GM23338 (cell line): ENCODE results near the gene CFAP74. TPM values are rescaled to one million over a fixed set of nuclear protein-coding genes. Genes with fewer than 3 reads are reported as not detected.

Experiments used
- ATAC-seq: fragments of 200-7000 bp; cut with Tn5 transposase; 3 replicates; pipeline ENCODE4 v1.9.1; 2020
- DNase-seq: peaks from one replicate; pipeline ENCODE4 v3.0.0-alpha.2; 2015; ENCODE audit warnings: low spot score
- H2AFZ ChIP-seq: fragments of 200-600 bp; sonication (generic); 2 replicates; pipeline ENCODE4 v1.8.0; 2016; ENCODE audit warnings: antibody characterized with exemption, mild to moderate bottlenecking, moderate library complexity
- H3F3A ChIP-seq: fragments of 200-600 bp; sonication (generic); replicated peaks from 2 replicates; pipeline ENCODE4 v1.8.0; 2017; ENCODE audit warnings: antibody characterized with exemption, mixed run types, low read depth
- H3K27ac ChIP-seq: fragments of 200-600 bp; sonication (generic); 2 replicates; pipeline ENCODE4 v1.6.1; 2016; ENCODE audit warnings: low read depth
- H3K27me3 ChIP-seq: fragments of 200-600 bp; sonication (generic); 2 replicates; pipeline ENCODE4 v1.8.0; 2016; ENCODE audit warnings: mild to moderate bottlenecking, mixed run types, moderate library complexity; ENCODE audit not compliant: insufficient read depth
- H3K36me3 ChIP-seq: fragments of 200-600 bp; sonication (generic); 2 replicates; pipeline ENCODE4 v1.8.0; 2016; ENCODE audit warnings: mild to moderate bottlenecking; ENCODE audit not compliant: insufficient read depth
- H3K4me1 ChIP-seq: fragments of 200-600 bp; sonication (generic); 2 replicates; pipeline ENCODE4 v1.8.0; 2016; ENCODE audit warnings: mild to moderate bottlenecking, moderate library complexity; ENCODE audit not compliant: insufficient read depth
- H3K4me2 ChIP-seq: fragments of 200-600 bp; sonication (generic); 2 replicates; pipeline ENCODE4 v1.7.1; 2017; ENCODE audit warnings: mixed run types
- H3K4me3 ChIP-seq: fragments of 200-600 bp; sonication (generic); 2 replicates; pipeline ENCODE4 v1.6.1; 2016; ENCODE audit warnings: mixed run types
- H3K79me2 ChIP-seq: fragments of 200-600 bp; sonication (generic); replicated peaks from 2 replicates; pipeline ENCODE4 v1.8.0; 2017; ENCODE audit warnings: mild to moderate bottlenecking; ENCODE audit not compliant: insufficient read depth
- H3K9me2 ChIP-seq: fragments of 200-600 bp; sonication (generic); 2 replicates; pipeline ENCODE4 v1.8.0; 2017; ENCODE audit not compliant: insufficient read depth
- H4K20me1 ChIP-seq: fragments of 200-600 bp; sonication (generic); replicated peaks from 2 replicates; pipeline ENCODE4 v1.8.0; 2017; ENCODE audit warnings: mild to moderate bottlenecking; ENCODE audit not compliant: insufficient read depth
- H3K27ac Mint-ChIP-seq: 2 replicates; pipeline ENCODE4 v1.8.0; 2020; ENCODE audit warnings: inconsistent platforms, mild to moderate bottlenecking, moderate library complexity, mixed read lengths
- H3K27me3 Mint-ChIP-seq: 3 replicates; pipeline ENCODE4 v1.8.0; 2022; ENCODE audit warnings: low read depth, mild to moderate bottlenecking, moderate library complexity, mixed read lengths, inconsistent platforms; ENCODE audit not compliant: insufficient read depth, poor library complexity
- H3K36me3 Mint-ChIP-seq: 3 replicates; pipeline ENCODE4 v1.8.0; 2021; ENCODE audit warnings: low read depth, mild to moderate bottlenecking, inconsistent platforms, moderate library complexity, mixed read lengths
- H3K4me1 Mint-ChIP-seq: 3 replicates; pipeline ENCODE4 v1.8.0; 2020; ENCODE audit warnings: mild to moderate bottlenecking, inconsistent platforms, mixed read lengths
- H3K4me3 Mint-ChIP-seq: 3 replicates; pipeline ENCODE4 v1.8.0; 2021; ENCODE audit warnings: moderate library complexity, mild to moderate bottlenecking, inconsistent platforms, mixed read lengths
- H3K9me3 Mint-ChIP-seq: 3 replicates; pipeline ENCODE4 v1.8.0; 2020; ENCODE audit warnings: moderate library complexity, mild to moderate bottlenecking, inconsistent platforms, mixed read lengths
- CREB1 ChIP-seq: fragments of 250-450 bp; sonication (Bioruptor Pico); IDR thresholded peaks from 2 replicates; pipeline ENCODE4 v1.5.0; 2020; ENCODE audit warnings: low read depth, mild to moderate bottlenecking, moderate library complexity
- CTCF ChIP-seq, 2 experiments: fragments of 200-600 bp in 1 of 2; sonication (generic) in 1 of 2; conservative IDR thresholded peaks; 2 replicates each; pipeline versions ENCODE4 v1.5.1 to v1.6.1; 2016 to 2017; ENCODE audit warnings: antibody characterized with exemption in 2 of 2, low read depth in 2 of 2, mild to moderate bottlenecking in 2 of 2, moderate library complexity in 1 of 2
- ETS1 ChIP-seq: IDR thresholded peaks from 2 replicates; pipeline ENCODE4 v1.6.1; 2016; ENCODE audit warnings: antibody characterized with exemption
- EZH2 ChIP-seq: fragments of 200-600 bp; sonication (generic); IDR thresholded peaks from one replicate; pipeline ENCODE4 v1.8.0; 2017; ENCODE audit warnings: antibody characterized with exemption, mild to moderate bottlenecking, low read depth; ENCODE audit not compliant: unreplicated experiment
- EZH2phosphoT487 ChIP-seq: fragments of 200-600 bp; sonication (generic); IDR thresholded peaks from one replicate; pipeline ENCODE4 v1.8.1; 2018; ENCODE audit warnings: antibody characterized with exemption; ENCODE audit not compliant: unreplicated experiment
- JUNB ChIP-seq: IDR thresholded peaks from one replicate; pipeline ENCODE4 v1.6.1; 2016; ENCODE audit warnings: antibody characterized with exemption; ENCODE audit not compliant: unreplicated experiment
- NANOG ChIP-seq: IDR thresholded peaks from 2 replicates; pipeline ENCODE4 v1.6.1; 2016; ENCODE audit warnings: antibody characterized with exemption, borderline replicate concordance
- POLR2AphosphoS5 ChIP-seq: IDR thresholded peaks from 2 replicates; pipeline ENCODE4 v1.6.1; 2016; ENCODE audit warnings: antibody characterized with exemption, low read depth
- REST ChIP-seq: IDR thresholded peaks from one replicate; pipeline ENCODE4 v1.6.1; 2018; ENCODE audit warnings: antibody characterized with exemption; ENCODE audit not compliant: unreplicated experiment
- STAT1 ChIP-seq: IDR thresholded peaks from one replicate; pipeline ENCODE4 v1.6.1; 2016; ENCODE audit warnings: antibody characterized with exemption; ENCODE audit not compliant: unreplicated experiment
- ZNF114 ChIP-seq: fragments of 250-450 bp; sonication (Bioruptor Pico); IDR thresholded peaks from 2 replicates; pipeline ENCODE4 v1.5.0; 2020; ENCODE audit warnings: mild to moderate bottlenecking, moderate library complexity
- ZNF331 ChIP-seq: fragments of 250-450 bp; sonication (Bioruptor Pico); IDR thresholded peaks from 2 replicates; pipeline ENCODE4 v1.5.0; 2020; ENCODE audit warnings: low read depth, mild to moderate bottlenecking, moderate library complexity
- ZNF462 ChIP-seq: fragments of 250-450 bp; sonication (Bioruptor Pico); IDR thresholded peaks from 2 replicates; pipeline ENCODE4 v1.5.0; 2020; ENCODE audit warnings: mild to moderate bottlenecking, moderate library complexity
- polyA plus RNA-seq: library from polyadenylated mRNA; unstranded; fragments of >200 nt; fragmentation: Nextera tagmentation; extraction: Ambion mirVana; gene quantifications from 2 replicates; pipeline ENCODE4 v1.2.1, GENCODE V29; 2016
- total RNA-seq: library from RNA; depleted of rRNA; stranded (reverse); fragments of >200 nt; shearing (Covaris generic); gene quantifications from 2 replicates; pipeline ENCODE4 v1.2.3, GENCODE V29; 2014

The CFAP74 gene
- total and polyA plus RNA-seq, 2 experiments from 2014 or later, result 0.21 TPM; not detected in 1

- Histone ChIP-seq H2AFZ (no peak overlapping the region), H3K79me2 (no peaks in the 10 kb centered on the region), H3K4me1 (no peaks in the 10 kb centered on the region), H3F3A (0 out of 2 replicates have a peak, but pooled peaks cover 3% of the 10 kb centered on the region), H3K36me3 (no peaks in the 10 kb centered on the region), H4K20me1 (no peaks in the 10 kb centered on the region), H3K9me2 (no peaks in the 10 kb centered on the region), H3K4me3 (no peak overlapping the region), H3K27me3 (no peaks in the 10 kb centered on the region), H3K4me2 (no peak overlapping the region), H3K27ac (no peak overlapping the region)
- TF ChIP-seq ZNF331 (CRISPR knock-in tag), result no peak
- no peak for TF ChIP-seq CREB1 (CRISPR knock-in tag)
- TF ChIP-seq ZNF462 (CRISPR knock-in tag), result no peak
- no peak for TF ChIP-seq JUNB
- no peak for TF ChIP-seq EZH2
- no peak for TF ChIP-seq CTCF (conservative IDR thresholded peaks at IDR 0.05; ENCODE audit: low read depth in 2 of 2)
- TF ChIP-seq STAT1, result no peak
- no peak for TF ChIP-seq EZH2phosphoT487
- no peak for TF ChIP-seq ETS1
- TF ChIP-seq ZNF114 (CRISPR knock-in tag), result no peak
- no peak for TF ChIP-seq NANOG
- no peak for TF ChIP-seq POLR2AphosphoS5
- TF ChIP-seq REST, result no peak
- H3K4me3 Mint-ChIP-seq, result no peak overlapping the region
- H3K27me3 Mint-ChIP-seq, result peaks cover 15% of the 10 kb centered on the region
- DNase-seq (no peak), ATAC-seq (no peak)
- no peak overlapping the region for H3K27ac Mint-ChIP-seq
- no peaks in the 10 kb centered on the region; the same call in 1 of the 3 replicates for H3K36me3 Mint-ChIP-seq
- no peaks in the 10 kb centered on the region for H3K4me1 Mint-ChIP-seq
- peaks cover 19% of the 10 kb centered on the region for H3K9me3 Mint-ChIP-seq
Measured at GRCh38 chr1:1978108-1978507, 25.5 kb downstream of the CFAP74 start.
